Tibial nerve (tissue), 4 donors: Measurements from ENCODE around the gene KDM8.
"Not testable (repeated sequence)": the region's sequence is repeated elsewhere in the genome, so short reads cannot be mapped to it uniquely, and the experiment has no call there.

Experiments used
- EP300 ChIP-seq, 2 donors: sonication (generic); formaldehyde crosslinking; IDR thresholded peaks; one replicate each; pipeline ENCODE4 v1.6.1; 2017; ENCODE audit warnings: antibody characterized with exemption in 2 of 2, mild to moderate bottlenecking in 1 of 2
- POLR2A ChIP-seq, 2 donors: fragments of 450-650 bp; IDR thresholded peaks; one replicate each; pipeline ENCODE4 v1.6.1; 2017; ENCODE audit warnings: antibody characterized with exemption in 2 of 2, mild to moderate bottlenecking in 2 of 2, moderate library complexity in 2 of 2
- TF ChIP-seq, protein P1 (sequence below), 5 experiments: fragments of 200-600 bp in 3 of 5; fragments of 450-650 bp in 2 of 5; sonication (generic) in 3 of 5; IDR thresholded peaks; one replicate each; pipeline ENCODE4 v1.5.1; 2016 to 2019; ENCODE audit warnings: antibody characterized with exemption in 5 of 5, mild to moderate bottlenecking in 3 of 5, moderate library complexity in 2 of 5

DNA sequence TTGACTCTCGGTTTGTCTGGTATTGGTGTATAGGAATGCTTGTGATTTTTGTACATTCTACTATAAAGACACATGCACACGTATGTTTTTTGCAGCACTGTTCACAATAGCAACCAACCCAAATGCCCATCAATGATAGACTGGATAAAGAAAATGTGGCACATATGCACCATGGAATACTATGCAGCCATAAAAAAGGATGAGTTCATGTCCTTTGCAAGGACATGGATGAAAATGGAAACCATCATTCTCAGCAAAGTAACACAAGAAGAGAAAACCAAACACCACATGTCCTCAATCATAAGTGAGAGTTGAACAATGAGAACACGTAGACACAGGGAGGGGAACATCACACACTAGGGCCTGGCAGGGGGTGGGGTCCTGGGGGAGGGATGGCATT, 2.4 kb upstream of the KDM8 start:
- TF ChIP-seq, protein P1, sequence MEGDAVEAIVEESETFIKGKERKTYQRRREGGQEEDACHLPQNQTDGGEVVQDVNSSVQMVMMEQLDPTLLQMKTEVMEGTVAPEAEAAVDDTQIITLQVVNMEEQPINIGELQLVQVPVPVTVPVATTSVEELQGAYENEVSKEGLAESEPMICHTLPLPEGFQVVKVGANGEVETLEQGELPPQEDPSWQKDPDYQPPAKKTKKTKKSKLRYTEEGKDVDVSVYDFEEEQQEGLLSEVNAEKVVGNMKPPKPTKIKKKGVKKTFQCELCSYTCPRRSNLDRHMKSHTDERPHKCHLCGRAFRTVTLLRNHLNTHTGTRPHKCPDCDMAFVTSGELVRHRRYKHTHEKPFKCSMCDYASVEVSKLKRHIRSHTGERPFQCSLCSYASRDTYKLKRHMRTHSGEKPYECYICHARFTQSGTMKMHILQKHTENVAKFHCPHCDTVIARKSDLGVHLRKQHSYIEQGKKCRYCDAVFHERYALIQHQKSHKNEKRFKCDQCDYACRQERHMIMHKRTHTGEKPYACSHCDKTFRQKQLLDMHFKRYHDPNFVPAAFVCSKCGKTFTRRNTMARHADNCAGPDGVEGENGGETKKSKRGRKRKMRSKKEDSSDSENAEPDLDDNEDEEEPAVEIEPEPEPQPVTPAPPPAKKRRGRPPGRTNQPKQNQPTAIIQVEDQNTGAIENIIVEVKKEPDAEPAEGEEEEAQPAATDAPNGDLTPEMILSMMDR (IDR thresholded peaks at IDR 0.05): not testable (repeated sequence)
- not testable (repeated sequence) for TF ChIP-seq POLR2A, EP300 (IDR thresholded peaks at IDR 0.05)
